Measurements from ENCODE around the gene MTHFSD. TPM values are rescaled to one million over a fixed set of nuclear protein-coding genes. Genes with fewer than 3 reads are reported as not detected.

MTHFSD gene
- total RNA-seq, 3 donors from 2014 or later (not counting 1 experiment from before 2014, with no cell fraction given), result 14.3 to 22.0 (median 16.9) TPM

DNA sequence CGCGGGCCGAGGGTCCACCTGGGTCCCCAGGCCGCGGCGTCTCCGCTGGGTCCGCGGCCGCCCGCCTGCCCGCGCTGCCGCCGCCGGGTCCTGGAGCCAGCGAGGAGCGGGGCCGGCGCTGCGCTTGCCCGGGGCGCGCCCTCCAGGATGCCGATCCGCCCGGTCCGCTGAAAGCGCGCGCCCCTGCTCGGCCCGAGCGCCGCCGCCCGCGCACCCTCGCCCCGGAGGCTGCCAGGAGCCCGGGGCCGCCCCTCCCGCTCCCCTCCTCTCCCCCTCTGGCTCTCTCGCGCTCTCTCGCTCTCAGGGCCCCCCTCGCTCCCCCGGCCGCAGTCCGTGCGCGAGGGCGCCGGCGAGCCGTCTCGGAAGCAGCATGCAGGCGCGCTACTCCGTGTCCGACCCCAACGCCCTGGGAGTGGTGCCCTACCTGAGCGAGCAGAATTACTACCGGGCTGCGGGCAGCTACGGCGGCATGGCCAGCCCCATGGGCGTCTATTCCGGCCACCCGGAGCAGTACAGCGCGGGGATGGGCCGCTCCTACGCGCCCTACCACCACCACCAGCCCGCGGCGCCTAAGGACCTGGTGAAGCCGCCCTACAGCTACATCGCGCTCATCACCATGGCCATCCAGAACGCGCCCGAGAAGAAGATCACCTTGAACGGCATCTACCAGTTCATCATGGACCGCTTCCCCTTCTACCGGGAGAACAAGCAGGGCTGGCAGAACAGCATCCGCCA is 12.1 kb upstream of the MTHFSD start:
- H3K27ac ChIP-seq (ENCODE audit: low read length), result no peak overlapping the region
- H3K4me1 ChIP-seq (ENCODE audit: control insufficient read depth, insufficient read depth, low read length), result peaks cover 12% of the 10 kb centered on the region
- H3K9me3 Mint-ChIP-seq, result no peaks in the 10 kb centered on the region
- ATAC-seq (no peak), DNase-seq (peak in 1 of 2 donors; percentile 28)
- H3K27me3 ChIP-seq (ENCODE audit: control insufficient read depth, insufficient read depth, low read length), result peaks cover 35% of the 10 kb centered on the region
- no peak for TF ChIP-seq CTCF (IDR thresholded peaks at IDR 0.05)
- WGBS (ENCODE audit: insufficient coverage), result 3% methylated on average over 88 of the region's 88 CpGs
- peaks cover 39 to 45% of the 10 kb centered on the region in 2 donors for H3K27me3 Mint-ChIP-seq (ENCODE audit: low read depth in 2 of 2)
- H3K27ac Mint-ChIP-seq, result no peak overlapping the region
- H3K4me1 Mint-ChIP-seq, result peaks cover 7 to 8% of the 10 kb centered on the region in 2 donors
- no peaks in the 10 kb centered on the region for H3K36me3 ChIP-seq (ENCODE audit: control insufficient read depth, insufficient read depth, low read length)
- intact Hi-C loops (cut with micrococcal nuclease), result no loop called here
- no peak overlapping the region for H3K4me3 Mint-ChIP-seq
- no peak overlapping the region for H3K4me3 ChIP-seq (ENCODE audit: low read length)
- H3K9me3 ChIP-seq (ENCODE audit: control insufficient read depth, insufficient read depth, low read length), result no peaks in the 10 kb centered on the region
- no peaks in the 10 kb centered on the region for H3K36me3 Mint-ChIP-seq

DNA sequence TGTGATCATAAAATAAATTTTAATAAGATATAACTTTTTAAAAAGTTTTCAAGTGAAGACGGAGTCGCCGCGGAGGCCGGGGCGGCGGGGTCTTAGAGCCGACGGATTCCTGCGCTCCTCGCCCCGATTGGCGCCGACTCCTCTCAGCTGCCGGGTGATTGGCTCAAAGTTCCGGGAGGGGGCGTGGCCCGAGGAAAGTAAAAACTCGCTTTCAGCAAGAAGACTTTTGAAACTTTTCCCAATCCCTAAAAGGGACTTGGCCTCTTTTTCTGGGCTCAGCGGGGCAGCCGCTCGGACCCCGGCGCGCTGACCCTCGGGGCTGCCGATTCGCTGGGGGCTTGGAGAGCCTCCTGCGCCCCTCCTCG is 11.5 kb upstream of the MTHFSD start, which contains the start of gene FOXC2:
Gene FOXC2 (plus strand): TSS at position 229 of the 365 bp plus-strand sequence. CDS start 507 bp downstream, outside the sequence.
- H3K27me3 ChIP-seq (ENCODE audit: control insufficient read depth, insufficient read depth, low read length), result peaks cover 35% of the 10 kb centered on the region
- no peaks in the 10 kb centered on the region for H3K36me3 ChIP-seq (ENCODE audit: control insufficient read depth, insufficient read depth, low read length)
- H3K27ac Mint-ChIP-seq, result no peak within 1 kb of the TSS
- H3K4me3 Mint-ChIP-seq, result no peak within 1 kb of the TSS
- 3% methylated on average over 30 of the region's 30 CpGs for WGBS (ENCODE audit: insufficient coverage)
- H3K4me1 Mint-ChIP-seq, result peaks cover 7 to 8% of the 10 kb centered on the region in 2 donors
- intact Hi-C loops (cut with micrococcal nuclease), result no loop called here
- DNase-seq (peak in 1 of 2 donors; percentile 68), ATAC-seq (no peak)
- no peaks in the 10 kb centered on the region for H3K9me3 ChIP-seq (ENCODE audit: control insufficient read depth, insufficient read depth, low read length)
- peaks cover 12% of the 10 kb centered on the region for H3K4me1 ChIP-seq (ENCODE audit: control insufficient read depth, insufficient read depth, low read length)
- no peak within 1 kb of the TSS for H3K27ac ChIP-seq (ENCODE audit: low read length)
- peaks cover 39 to 45% of the 10 kb centered on the region in 2 donors for H3K27me3 Mint-ChIP-seq (ENCODE audit: low read depth in 2 of 2)
- no peak for TF ChIP-seq CTCF (IDR thresholded peaks at IDR 0.05)
- no peak within 1 kb of the TSS for H3K4me3 ChIP-seq (ENCODE audit: low read length)
- no peaks in the 10 kb centered on the region for H3K9me3 Mint-ChIP-seq
- no peaks in the 10 kb centered on the region for H3K36me3 Mint-ChIP-seq

DNA sequence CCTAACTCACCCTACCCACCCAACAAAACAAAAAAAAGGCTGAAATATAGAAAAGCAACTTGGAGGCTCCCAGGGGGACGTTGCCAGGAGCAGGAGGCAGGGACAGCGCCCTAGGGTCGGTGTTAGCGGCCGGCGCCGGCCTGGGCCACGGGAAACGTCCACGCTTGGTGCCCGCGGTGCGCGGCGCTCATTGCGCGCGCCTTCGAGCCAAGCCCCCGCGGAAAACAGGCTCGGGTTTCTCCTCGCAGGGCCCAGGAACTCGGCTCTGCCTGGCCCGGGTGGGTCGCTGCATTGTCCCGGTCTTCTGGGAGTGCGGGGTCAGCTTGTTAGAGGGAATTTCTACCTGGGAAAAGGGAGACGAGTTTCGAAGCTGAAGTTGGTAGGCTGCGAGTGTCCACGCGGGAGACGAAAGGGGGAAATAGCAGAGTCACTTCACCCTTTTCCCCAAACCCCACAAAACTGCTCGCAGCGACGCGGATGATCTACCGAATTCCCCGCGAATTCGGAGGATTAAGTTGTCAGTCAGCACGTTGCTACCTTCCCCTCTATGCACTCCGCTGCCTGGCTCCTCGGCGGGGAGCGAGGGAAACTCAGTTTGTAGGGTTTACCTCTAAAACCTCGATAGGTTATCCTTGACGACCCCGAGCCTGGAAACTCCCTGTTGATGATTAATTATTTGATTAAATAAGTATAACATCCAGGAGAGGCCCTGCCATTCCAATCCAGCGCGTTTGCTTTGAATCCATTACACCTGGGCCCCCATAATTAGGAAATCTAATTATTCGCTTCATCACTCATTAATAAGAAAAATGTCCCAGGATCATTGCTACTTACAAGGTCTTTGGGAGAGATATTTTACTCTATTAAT is 10.8 kb upstream of the MTHFSD start:
- Histone ChIP-seq H3K4me1 (ENCODE audit: control insufficient read depth, insufficient read depth, low read length) (peaks cover 12% of the 10 kb centered on the region), H3K36me3 (ENCODE audit: control insufficient read depth, insufficient read depth, low read length) (no peaks in the 10 kb centered on the region), H3K27me3 (ENCODE audit: control insufficient read depth, insufficient read depth, low read length) (peaks cover 35% of the 10 kb centered on the region), H3K4me3 (ENCODE audit: low read length) (no peak overlapping the region), H3K27ac (ENCODE audit: low read length) (no peak overlapping the region), H3K9me3 (ENCODE audit: control insufficient read depth, insufficient read depth, low read length) (no peaks in the 10 kb centered on the region)
- ATAC-seq (no peak), DNase-seq (no peak)
- no peak for TF ChIP-seq CTCF (IDR thresholded peaks at IDR 0.05)
- Mint-ChIP-seq H3K27ac (no peak overlapping the region), H3K4me3 (no peak overlapping the region), H3K27me3 (ENCODE audit: low read depth in 2 of 2) (peaks cover 35 to 40% of the 10 kb centered on the region in 2 donors), H3K4me1 (peaks cover 7 to 8% of the 10 kb centered on the region in 2 donors), H3K9me3 (no peaks in the 10 kb centered on the region), H3K36me3 (no peaks in the 10 kb centered on the region)
- 12% methylated on average over 52 of the region's 53 CpGs for WGBS (ENCODE audit: insufficient coverage)
- intact Hi-C loops (cut with micrococcal nuclease), result no loop called here
